DND-41 (cell line): Measurements from ENCODE around the gene B3GALNT2.

Experiments used
- EZH2 ChIP-seq: IDR thresholded peaks from 3 replicates; pipeline ENCODE4 v1.6.1; 2012; ENCODE audit warnings: borderline replicate concordance, low read depth, mild to moderate bottlenecking, moderate library complexity, low read length, inconsistent platforms; ENCODE audit not compliant: severe bottlenecking
- TF ChIP-seq, protein P1 (sequence below): IDR thresholded peaks from 2 replicates; pipeline ENCODE4 v1.5.1; 2012; ENCODE audit warnings: borderline replicate concordance, low read length, moderate library complexity, mild to moderate bottlenecking; ENCODE audit not compliant: poor library complexity, severe bottlenecking; ENCODE audit errors: extremely low read depth

DNA sequence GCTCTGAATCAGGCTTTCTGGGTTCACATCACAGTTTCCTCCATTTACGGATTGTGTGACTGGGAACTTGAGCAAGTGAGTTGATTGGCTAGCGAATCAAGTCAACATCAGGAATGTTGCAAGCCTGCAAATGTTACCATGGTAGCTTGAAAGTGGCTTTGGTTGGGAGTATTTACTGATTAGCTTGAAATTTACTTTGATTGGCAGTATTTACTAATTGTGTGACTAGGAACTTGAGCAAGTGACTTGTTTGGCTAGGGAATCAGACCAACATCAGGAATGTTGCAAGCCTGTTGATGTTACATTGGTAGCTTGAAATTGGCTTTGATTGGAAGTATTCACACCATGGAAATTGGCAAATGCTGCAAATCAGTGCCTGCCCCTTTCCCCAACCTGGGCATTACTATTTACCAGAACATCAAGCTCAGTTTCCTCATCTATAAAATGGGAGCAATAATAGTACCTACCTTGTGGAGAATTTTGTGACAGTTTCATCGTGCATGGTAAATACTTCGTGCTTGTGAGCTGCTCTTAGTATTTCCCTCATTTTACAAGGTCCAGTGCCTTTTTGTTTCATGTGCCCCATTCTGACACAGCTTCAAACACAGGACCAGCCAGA lies 23.1 kb upstream of the B3GALNT2 start:
- TF ChIP-seq, protein P1, sequence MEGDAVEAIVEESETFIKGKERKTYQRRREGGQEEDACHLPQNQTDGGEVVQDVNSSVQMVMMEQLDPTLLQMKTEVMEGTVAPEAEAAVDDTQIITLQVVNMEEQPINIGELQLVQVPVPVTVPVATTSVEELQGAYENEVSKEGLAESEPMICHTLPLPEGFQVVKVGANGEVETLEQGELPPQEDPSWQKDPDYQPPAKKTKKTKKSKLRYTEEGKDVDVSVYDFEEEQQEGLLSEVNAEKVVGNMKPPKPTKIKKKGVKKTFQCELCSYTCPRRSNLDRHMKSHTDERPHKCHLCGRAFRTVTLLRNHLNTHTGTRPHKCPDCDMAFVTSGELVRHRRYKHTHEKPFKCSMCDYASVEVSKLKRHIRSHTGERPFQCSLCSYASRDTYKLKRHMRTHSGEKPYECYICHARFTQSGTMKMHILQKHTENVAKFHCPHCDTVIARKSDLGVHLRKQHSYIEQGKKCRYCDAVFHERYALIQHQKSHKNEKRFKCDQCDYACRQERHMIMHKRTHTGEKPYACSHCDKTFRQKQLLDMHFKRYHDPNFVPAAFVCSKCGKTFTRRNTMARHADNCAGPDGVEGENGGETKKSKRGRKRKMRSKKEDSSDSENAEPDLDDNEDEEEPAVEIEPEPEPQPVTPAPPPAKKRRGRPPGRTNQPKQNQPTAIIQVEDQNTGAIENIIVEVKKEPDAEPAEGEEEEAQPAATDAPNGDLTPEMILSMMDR = no peak
- no peak for TF ChIP-seq EZH2
